OCI-LY7 (cell line): Measurements from ENCODE around the gene FNIP1. TPM values are rescaled to one million over a fixed set of nuclear protein-coding genes. Genes with fewer than 3 reads are reported as not detected.

Source experiments
- BruUV-seq: library from RNA; stranded (reverse); fragments of 400-500 nt; replicated peaks from 2 replicates; lab custom pipeline; 2021; lab: Mats Ljungman, UMichigan
- CTCF ChIA-PET: fragments of 300-600 bp; sonication (Branson Sonifier 250); formaldehyde crosslinking; loops from one replicate; lab custom pipeline; 2022; ENCODE audit warnings: antibody characterized with exemption; ENCODE audit not compliant: unreplicated experiment; lab: Charles Lee
- POLR2A ChIA-PET: fragments of 300-600 bp; sonication (Branson Sonifier 250); formaldehyde crosslinking; loops from one replicate; lab custom pipeline; 2022; ENCODE audit warnings: antibody characterized with exemption; lab: Charles Lee
- DNase-seq: peaks from one replicate; pipeline ENCODE4 v3.0.0-alpha.2; 2015; ENCODE audit warnings: low spot score
- H2AFZ ChIP-seq: fragments of 200-600 bp; sonication (generic), shearing (Covaris generic); 2 replicates; pipeline ENCODE4 v1.6.1; 2014; ENCODE audit warnings: mild to moderate bottlenecking, antibody characterized with exemption, low read length, moderate library complexity
- H3K27ac ChIP-seq: fragments of 200-600 bp; sonication (generic); 2 replicates; pipeline ENCODE4 v1.5.1; 2014; ENCODE audit warnings: mixed run types, low read depth, mild to moderate bottlenecking, moderate library complexity, low read length, inconsistent platforms; ENCODE audit not compliant: poor library complexity, severe bottlenecking
- H3K36me3 ChIP-seq: fragments of 200-600 bp; sonication (generic); 2 replicates; pipeline ENCODE4 v1.6.1; 2014; ENCODE audit warnings: mild to moderate bottlenecking, antibody characterized with exemption, low read length, moderate library complexity, mixed read lengths; ENCODE audit not compliant: insufficient read depth
- H3K4me1 ChIP-seq: fragments of 200-600 bp; sonication (generic); 2 replicates; pipeline ENCODE4 v1.5.1; 2014; ENCODE audit warnings: mild to moderate bottlenecking, low read length; ENCODE audit not compliant: insufficient read depth, poor library complexity, severe bottlenecking
- H3K4me2 ChIP-seq: fragments of 200-600 bp; sonication (generic); 2 replicates; pipeline ENCODE4 v1.6.1; 2014; ENCODE audit warnings: mild to moderate bottlenecking, low read length
- H3K4me3 ChIP-seq: fragments of 200-600 bp; sonication (generic); 2 replicates; pipeline ENCODE4 v1.5.1; 2014; ENCODE audit warnings: mild to moderate bottlenecking, low read depth, low read length; ENCODE audit not compliant: poor library complexity, severe bottlenecking
- H3K79me2 ChIP-seq: fragments of 200-600 bp; sonication (generic); 2 replicates; pipeline ENCODE4 v1.6.1; 2016; ENCODE audit warnings: low read depth, mild to moderate bottlenecking, low read length, moderate library complexity, mixed read lengths; ENCODE audit not compliant: insufficient read depth
- H3K9me2 ChIP-seq: fragments of 200-600 bp; sonication (generic); 2 replicates; pipeline ENCODE4 v1.6.1; 2016; ENCODE audit warnings: mild to moderate bottlenecking, low read length, mixed read lengths; ENCODE audit not compliant: insufficient read depth
- H3K9me3 ChIP-seq: fragments of 200-600 bp; sonication (generic); 2 replicates; pipeline ENCODE4 v1.6.1; 2014; ENCODE audit warnings: mild to moderate bottlenecking, mixed run types, low read length, mixed read lengths
- H4K20me1 ChIP-seq: fragments of 200-600 bp; sonication (generic); 2 replicates; pipeline ENCODE4 v1.6.1; 2014; ENCODE audit warnings: mild to moderate bottlenecking, antibody characterized with exemption, low read length, moderate library complexity, mixed read lengths; ENCODE audit not compliant: insufficient read depth
- EZH2phosphoT487 ChIP-seq: fragments of 200-600 bp; sonication (generic); IDR thresholded peaks from 2 replicates; pipeline ENCODE4 v1.6.1; 2018; ENCODE audit warnings: low read depth, borderline replicate concordance, mild to moderate bottlenecking, mixed run types, antibody characterized with exemption, low read length, moderate library complexity, mixed read lengths
- intact Hi-C: fragments of 100-400 bp; cut with micrococcal nuclease; formaldehyde crosslinking; loops from one replicate; pipeline ENCODE4 v1.10.0; 2022; ENCODE audit not compliant: unreplicated experiment
- total RNA-seq, 2 experiments: library from RNA; depleted of rRNA in 1 of 2; stranded (reverse); fragments of >200 nt in 1 of 2; shearing (Covaris generic) in 1 of 2; gene quantifications; 2 replicates each; pipeline ENCODE4 v1.2.3, GENCODE V29; 2014 to 2022
- TF ChIP-seq, protein P1 (sequence below): fragments of 200-600 bp; sonication (generic); conservative IDR thresholded peaks from 2 replicates; pipeline ENCODE4 v1.5.1; 2014; ENCODE audit warnings: mild to moderate bottlenecking, antibody characterized with exemption, low read length, moderate library complexity, mixed read lengths

FNIP1 gene
- total RNA-seq, 2 experiments from 2014 or later, result 19.4 to 20.6 TPM

DNA sequence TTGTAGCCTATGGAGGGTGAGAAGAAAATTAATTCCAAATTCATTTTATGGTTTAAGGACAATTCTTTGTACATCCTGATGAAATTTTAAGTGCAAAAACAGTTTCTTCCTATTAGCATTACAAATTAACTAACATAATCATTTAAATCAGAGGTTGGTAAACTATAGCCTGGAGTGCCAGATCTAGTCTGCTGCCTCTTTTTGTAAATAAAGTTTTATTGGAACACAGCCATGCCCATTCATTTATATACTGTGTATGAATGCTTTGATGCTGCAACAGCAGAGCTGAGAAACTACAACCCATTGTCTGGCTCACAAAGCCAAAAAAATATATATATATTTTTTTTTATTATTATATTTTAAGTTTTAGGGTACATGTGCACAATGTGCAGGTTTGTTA, 80.2 kb downstream of the FNIP1 start:
- H3K36me3 ChIP-seq, result peaks cover 51% of the 10 kb centered on the region
- H3K9me3 ChIP-seq, result peaks cover 18% of the 10 kb centered on the region
- DNase-seq, result no peak
- H4K20me1 ChIP-seq, result no peaks in the 10 kb centered on the region
- intact Hi-C loops, result no loop called here
- no peaks in the 10 kb centered on the region for H3K4me1 ChIP-seq
- no peak overlapping the region for H3K4me3 ChIP-seq
- TF ChIP-seq EZH2phosphoT487, result no peak
- TF ChIP-seq, protein P1, sequence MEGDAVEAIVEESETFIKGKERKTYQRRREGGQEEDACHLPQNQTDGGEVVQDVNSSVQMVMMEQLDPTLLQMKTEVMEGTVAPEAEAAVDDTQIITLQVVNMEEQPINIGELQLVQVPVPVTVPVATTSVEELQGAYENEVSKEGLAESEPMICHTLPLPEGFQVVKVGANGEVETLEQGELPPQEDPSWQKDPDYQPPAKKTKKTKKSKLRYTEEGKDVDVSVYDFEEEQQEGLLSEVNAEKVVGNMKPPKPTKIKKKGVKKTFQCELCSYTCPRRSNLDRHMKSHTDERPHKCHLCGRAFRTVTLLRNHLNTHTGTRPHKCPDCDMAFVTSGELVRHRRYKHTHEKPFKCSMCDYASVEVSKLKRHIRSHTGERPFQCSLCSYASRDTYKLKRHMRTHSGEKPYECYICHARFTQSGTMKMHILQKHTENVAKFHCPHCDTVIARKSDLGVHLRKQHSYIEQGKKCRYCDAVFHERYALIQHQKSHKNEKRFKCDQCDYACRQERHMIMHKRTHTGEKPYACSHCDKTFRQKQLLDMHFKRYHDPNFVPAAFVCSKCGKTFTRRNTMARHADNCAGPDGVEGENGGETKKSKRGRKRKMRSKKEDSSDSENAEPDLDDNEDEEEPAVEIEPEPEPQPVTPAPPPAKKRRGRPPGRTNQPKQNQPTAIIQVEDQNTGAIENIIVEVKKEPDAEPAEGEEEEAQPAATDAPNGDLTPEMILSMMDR, result no peak
- no peaks in the 10 kb centered on the region for H3K9me2 ChIP-seq
- no peak overlapping the region for H2AFZ ChIP-seq
- BruUV-seq, result no TSS peak
- no peak overlapping the region for H3K27ac ChIP-seq
- CTCF ChIA-PET, result no interaction called here
- H3K79me2 ChIP-seq, result no peaks in the 10 kb centered on the region
- POLR2A ChIA-PET, result no interaction called here
- H3K4me2 ChIP-seq, result no peak overlapping the region

DNA sequence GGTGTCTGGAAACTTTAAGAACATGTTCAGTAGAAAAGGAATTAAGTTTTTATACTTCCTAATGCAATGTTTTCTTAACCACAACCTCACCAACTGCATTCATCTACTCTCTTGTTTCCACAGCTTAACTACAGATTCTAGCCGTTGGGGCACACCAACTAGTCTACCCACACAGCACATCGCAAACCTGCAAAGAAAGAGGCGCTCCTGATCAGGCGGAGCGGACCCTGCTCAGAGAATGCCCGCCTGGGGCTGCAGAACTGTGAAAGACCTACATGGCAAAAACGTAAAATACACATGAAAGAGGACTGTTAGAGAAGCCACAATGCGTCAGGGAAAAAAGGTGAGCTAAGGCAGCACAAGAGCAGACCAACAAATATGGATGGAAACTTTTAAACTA, 86.4 kb downstream of the FNIP1 start:
- ChIA-PET CTCF (no interaction called here), POLR2A (interaction anchor here (0.8 to 1.0 kb wide), 3 partner anchors 14 to 54 kb away, joined by 3 read pairs; no protein-coding TSS in a partner anchor)
- no peak for DNase-seq
- H3K36me3 ChIP-seq, result peaks cover 19% of the 10 kb centered on the region
- no peaks in the 10 kb centered on the region for H4K20me1 ChIP-seq
- no peaks in the 10 kb centered on the region for H3K9me2 ChIP-seq
- TF ChIP-seq EZH2phosphoT487, result no peak
- TF ChIP-seq, protein P1, result no peak
- intact Hi-C loops, result no loop called here
- H3K79me2 ChIP-seq, result no peaks in the 10 kb centered on the region
- no peak overlapping the region for H3K27ac ChIP-seq
- BruUV-seq, result no TSS peak
- H3K4me2 ChIP-seq, result no peak overlapping the region
- H3K4me3 ChIP-seq, result no peak overlapping the region
- H2AFZ ChIP-seq, result no peak overlapping the region
- H3K4me1 ChIP-seq, result no peaks in the 10 kb centered on the region
- no peaks in the 10 kb centered on the region for H3K9me3 ChIP-seq

DNA sequence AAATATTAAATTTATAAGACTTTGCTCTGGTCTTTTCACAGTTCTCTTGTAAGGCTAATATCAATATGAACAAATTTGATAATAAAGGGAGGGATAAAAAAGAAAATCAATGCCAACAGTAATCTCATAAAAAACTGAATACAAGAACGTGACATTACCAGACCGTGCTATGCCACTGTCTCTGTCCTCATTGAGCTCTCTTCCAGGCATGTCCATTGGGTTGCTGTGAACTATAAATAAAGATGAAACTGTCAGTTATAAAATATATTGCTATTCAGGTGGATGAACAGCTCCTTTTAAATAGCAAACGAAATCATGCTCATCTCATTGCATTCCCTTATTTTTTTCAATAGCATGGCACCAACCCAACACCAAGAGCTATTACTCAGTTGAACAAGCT, 87.8 kb downstream of the FNIP1 start:
- ChIA-PET CTCF (no interaction called here), POLR2A (interaction anchor here (0.7 to 2.4 kb wide), 4 partner anchors 9 to 1297 kb away, joined by 3 to 8 read pairs (median 4); no protein-coding TSS in a partner anchor)
- no TSS peak for BruUV-seq
- no peaks in the 10 kb centered on the region for H3K9me3 ChIP-seq
- no peak overlapping the region for H3K27ac ChIP-seq
- intact Hi-C loops, result no loop called here
- no peak overlapping the region for H3K4me3 ChIP-seq
- H3K79me2 ChIP-seq, result no peaks in the 10 kb centered on the region
- no peak overlapping the region for H3K4me2 ChIP-seq
- H3K36me3 ChIP-seq, result peaks cover 23% of the 10 kb centered on the region
- H4K20me1 ChIP-seq, result no peaks in the 10 kb centered on the region
- no peaks in the 10 kb centered on the region for H3K4me1 ChIP-seq
- TF ChIP-seq, protein P1, result no peak
- TF ChIP-seq EZH2phosphoT487, result no peak
- H2AFZ ChIP-seq, result no peak overlapping the region
- DNase-seq, result no peak
- no peaks in the 10 kb centered on the region for H3K9me2 ChIP-seq
